Keratinocyte (primary cell): ENCODE data around the gene STK40.

Experiments
- CTCF ChIP-seq, 3 experiments: IDR thresholded peaks in 1 of 3; conservative IDR thresholded peaks in 1 of 3; optimal IDR thresholded peaks in 1 of 3; 2 replicates in 2 of 3; 3 replicates in 1 of 3; pipeline versions ENCODE3 to v1.5.1; 2011; ENCODE audit warnings: low read length in 3 of 3, mild to moderate bottlenecking in 3 of 3, moderate library complexity in 2 of 3, control low read depth in 1 of 3, inconsistent platforms in 1 of 3; ENCODE audit not compliant: insufficient read depth in 2 of 3; ENCODE audit errors: extremely low read depth in 1 of 3
- EZH2 ChIP-seq: IDR thresholded peaks from one replicate; pipeline ENCODE4 v1.6.1; 2012; ENCODE audit warnings: inconsistent platforms, mild to moderate bottlenecking, low read length, moderate library complexity

- TF ChIP-seq EZH2, result no peak
- no peak for TF ChIP-seq CTCF (optimal IDR thresholded peaks at IDR 0.05 in 1 of 3, IDR thresholded peaks at IDR 0.05 in 1 of 3, conservative IDR thresholded peaks at IDR 0.05 in 1 of 3; ENCODE audit: extremely low read depth in 1 of 3, insufficient read depth in 2 of 3, low read length in 3 of 3)
Measured at GRCh38 chr1:36389999-36390398, 4.3 kb upstream of the STK40 start.
